HL-60/S4 (cell line): ENCODE measurements around the gene ARHGAP15.

ENCODE experiments used
- in situ Hi-C: fragments of 300-500 bp; cut with MboI; formaldehyde crosslinking; loops from 2 replicates; pipeline ENCODE4 v1.14.3; 2022; ENCODE audit warnings: low sequenced_read_pairs

Gene ARHGAP15

GRCh38 chr2:143604566-143604959, 475.3 kb downstream of the ARHGAP15 start:
- in situ Hi-C loops = no loop called here

DNA sequence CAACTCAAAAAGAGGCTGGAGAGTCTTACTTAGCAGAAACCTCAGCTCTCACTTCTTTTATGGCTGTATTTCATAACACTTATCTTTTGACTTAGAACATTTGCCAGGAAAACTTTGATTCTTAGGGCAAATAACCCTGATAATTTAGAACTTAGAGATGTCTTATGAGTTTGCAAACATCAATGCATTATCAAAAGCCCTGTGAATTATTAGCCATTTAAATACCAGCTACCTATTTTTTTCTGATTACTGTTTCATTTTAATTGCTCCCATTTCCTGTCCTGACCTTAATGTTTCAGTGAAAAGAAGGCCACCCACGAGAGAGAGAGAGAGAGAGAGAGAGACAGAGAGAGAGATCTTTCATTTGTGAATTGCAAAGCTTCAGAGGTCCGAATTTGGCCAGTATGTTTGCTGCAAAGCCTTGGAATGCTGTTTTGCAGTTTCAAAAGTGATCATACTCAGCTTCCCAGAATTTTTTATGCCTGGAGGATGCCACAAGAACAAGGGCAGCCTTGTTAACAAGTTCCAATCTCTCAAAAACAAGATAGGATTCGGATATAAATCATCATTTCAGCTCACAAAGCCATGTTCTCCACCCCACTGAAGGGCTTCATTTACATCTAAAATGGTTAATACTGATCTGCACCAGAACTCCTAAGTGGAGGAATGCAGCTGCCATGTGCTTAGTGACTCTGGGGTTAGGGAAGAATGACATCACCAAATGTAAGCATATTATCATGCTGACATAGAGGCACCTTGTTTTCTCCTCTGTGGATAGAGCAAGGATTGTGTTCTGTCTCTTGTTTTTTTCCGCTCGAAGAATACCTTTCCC, 478.2 kb downstream of the ARHGAP15 start:
- in situ Hi-C loops = no loop called here

- in situ Hi-C loops = no loop called here
Measured at GRCh38 chr2:143608063-143608423, 478.8 kb downstream of the ARHGAP15 start.

GRCh38 chr2:143608758-143609157, 479.5 kb downstream of the ARHGAP15 start:
- in situ Hi-C loops = no loop called here

GRCh38 chr2:143611336-143611735, 482.1 kb downstream of the ARHGAP15 start:
- in situ Hi-C loops = no loop called here

DNA sequence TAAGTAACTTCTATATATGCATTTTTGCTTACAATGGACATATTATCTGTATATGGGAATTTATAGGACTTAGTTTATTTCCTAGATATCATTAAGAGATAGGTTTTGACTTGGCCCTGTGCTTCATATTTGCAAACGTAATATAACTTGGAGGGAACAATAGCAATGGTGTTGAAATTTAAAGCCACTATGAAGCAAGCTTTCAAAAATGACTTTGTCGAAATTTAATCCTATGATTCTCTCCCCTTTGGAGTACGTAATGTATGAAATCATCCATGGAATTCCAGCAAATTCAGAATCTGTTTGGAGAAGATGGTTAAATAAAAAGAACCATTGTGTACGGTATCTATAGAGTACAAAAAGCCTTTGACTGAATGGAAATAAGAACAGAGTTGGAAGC, 486.3 kb downstream of the ARHGAP15 start:
- in situ Hi-C loops = no loop called here

DNA sequence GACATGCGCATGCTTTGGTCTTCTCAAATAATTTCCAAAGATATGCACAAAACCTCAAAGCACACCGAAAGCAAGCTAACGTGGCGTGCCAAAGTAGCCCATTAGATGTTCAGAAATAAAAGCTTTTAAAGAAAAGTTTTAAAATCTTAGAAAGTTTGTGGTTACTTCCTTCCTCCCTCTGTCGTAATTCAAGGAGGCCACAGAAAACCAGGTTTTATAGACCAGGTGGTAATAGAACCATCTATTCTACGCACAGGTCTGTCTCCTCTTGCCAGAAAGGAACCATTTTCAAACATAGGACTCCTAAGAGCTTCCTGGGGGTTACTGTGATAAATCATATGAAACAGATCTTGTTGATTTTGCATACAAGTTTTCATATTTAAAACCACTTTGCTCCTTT, 487.2 kb downstream of the ARHGAP15 start:
- in situ Hi-C loops = no loop called here

DNA sequence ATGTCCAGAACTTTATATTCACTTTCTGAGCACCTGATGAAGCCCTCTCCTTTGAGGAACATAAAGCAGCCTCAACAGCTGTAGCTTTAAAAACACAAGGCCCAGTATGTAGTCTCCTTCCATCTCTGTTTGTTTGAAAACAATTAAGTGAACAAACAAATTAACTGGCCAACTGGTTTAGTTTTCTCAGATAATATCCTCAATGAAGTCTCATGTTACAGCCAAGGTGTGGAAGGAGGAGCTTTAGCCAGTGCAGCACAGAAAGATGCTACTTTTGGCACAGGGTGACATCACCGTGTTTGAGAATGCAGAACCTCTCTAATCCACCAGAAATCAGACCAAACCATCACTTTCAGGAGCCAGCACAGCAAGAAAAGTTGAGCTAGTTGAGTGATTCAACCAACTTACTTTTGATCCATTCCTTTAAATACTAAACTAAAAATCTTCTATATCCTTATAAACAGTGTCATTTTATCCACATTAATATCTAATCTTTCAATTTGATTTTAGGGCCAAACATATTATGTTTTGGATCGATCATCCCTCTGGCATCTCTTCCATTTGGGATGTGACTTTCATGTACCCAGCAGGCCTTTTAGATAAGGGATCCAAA, 488.7 kb downstream of the ARHGAP15 start:
- in situ Hi-C loops = no loop called here

GRCh38 chr2:143622106-143622505, 492.9 kb downstream of the ARHGAP15 start:
- in situ Hi-C loops = no loop called here

DNA sequence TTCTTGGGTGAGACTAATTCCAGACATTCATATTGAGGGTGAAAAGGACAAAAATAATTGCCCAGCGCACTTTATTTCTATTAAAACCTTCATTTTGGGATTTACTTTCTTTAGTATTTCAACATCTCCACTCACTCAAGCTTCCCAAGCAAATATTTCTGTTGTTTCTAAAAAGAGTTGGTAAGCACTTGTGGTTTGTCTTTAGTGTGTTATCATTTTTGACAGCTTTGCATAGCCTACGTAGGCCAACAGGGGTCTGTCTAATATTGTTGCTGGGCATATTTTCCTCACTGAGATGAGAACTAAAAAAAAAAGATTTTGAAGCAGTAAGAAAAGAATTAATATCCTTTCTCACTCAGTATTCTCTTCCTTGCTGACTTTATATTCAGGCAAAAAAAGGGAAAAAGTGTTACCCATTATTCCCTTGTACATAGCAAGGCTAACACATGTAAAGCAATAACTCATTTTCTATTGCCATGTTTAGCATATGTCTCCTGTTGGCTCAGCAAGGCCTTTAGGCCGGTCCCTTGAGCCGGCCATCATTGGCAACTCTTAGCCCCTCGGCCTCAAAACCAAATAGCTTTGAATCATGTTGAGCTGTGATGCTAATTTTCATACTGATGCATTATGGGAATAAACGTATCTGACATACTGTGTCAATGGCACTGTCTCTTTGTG, 494.2 kb downstream of the ARHGAP15 start:
- in situ Hi-C loops = no loop called here

- in situ Hi-C loops = no loop called here
Measured at GRCh38 chr2:143623909-143624260, 494.7 kb downstream of the ARHGAP15 start.

- in situ Hi-C loops = no loop called here
Measured at GRCh38 chr2:143629340-143629739, 500.1 kb downstream of the ARHGAP15 start.

- in situ Hi-C loops = no loop called here
Measured at GRCh38 chr2:143632751-143633374, 503.6 kb downstream of the ARHGAP15 start.

DNA sequence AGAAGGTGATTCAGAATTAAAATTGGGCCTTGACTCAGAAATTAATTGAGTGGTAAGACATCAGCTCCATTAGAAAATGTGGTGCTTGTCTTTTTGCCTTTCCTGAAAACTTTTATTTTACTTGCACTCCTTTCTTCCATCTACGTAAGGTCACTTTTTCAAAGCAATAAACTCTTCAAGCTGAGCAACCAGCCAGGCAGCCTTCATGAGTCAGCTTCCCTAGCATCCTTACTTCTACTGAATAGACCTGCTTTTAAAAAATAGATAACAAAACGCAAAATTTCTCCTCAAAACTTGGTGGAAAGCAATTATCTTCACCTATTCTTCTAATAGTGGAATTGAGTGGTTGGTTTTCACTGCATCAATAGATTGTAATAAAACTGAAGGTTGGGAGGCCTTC, 504.2 kb downstream of the ARHGAP15 start:
- in situ Hi-C loops = no loop called here

DNA sequence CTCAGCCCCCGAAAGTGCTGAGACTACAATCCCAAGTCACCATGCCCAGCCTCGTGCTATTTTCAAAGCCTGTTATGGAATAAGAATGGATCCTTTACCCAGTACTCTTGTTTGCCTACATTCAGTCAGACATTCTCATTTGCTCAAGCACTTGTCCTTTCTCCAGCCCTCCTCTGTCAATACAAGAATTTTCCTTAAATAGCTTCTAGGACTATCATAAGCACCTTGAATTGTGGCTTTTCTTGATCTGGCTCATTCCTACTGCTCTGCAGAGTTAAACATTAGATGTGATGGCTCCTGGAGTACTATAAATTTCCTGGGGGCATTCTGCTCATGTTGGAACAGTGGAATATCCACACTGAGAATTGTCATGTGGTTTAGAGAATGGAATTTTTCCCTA, 506.1 kb downstream of the ARHGAP15 start:
- in situ Hi-C loops = no loop called here

- in situ Hi-C loops = no loop called here
Measured at GRCh38 chr2:143635936-143636335, 506.7 kb downstream of the ARHGAP15 start.

DNA sequence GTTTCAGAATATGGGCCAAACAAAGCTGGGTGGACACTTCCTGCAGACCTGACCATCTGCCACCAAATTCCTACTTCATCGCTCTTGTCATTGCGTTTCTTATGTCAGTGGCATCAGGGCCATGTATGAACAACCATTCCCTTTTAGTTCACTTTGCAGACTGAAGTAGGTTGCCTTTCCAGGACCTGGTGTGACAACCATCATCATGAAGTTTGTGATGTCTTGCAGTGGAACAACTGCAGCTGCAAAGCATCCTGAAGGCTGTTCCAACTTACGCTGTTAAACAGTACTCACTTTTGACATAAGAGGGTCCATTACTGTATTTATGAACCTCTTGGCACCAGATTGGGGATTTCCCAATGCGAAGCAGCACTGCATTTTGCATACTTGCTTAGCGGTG, 511.6 kb downstream of the ARHGAP15 start:
- in situ Hi-C loops = no loop called here

- in situ Hi-C loops = no loop called here
Measured at GRCh38 chr2:143645921-143646645, 516.9 kb downstream of the ARHGAP15 start.

DNA sequence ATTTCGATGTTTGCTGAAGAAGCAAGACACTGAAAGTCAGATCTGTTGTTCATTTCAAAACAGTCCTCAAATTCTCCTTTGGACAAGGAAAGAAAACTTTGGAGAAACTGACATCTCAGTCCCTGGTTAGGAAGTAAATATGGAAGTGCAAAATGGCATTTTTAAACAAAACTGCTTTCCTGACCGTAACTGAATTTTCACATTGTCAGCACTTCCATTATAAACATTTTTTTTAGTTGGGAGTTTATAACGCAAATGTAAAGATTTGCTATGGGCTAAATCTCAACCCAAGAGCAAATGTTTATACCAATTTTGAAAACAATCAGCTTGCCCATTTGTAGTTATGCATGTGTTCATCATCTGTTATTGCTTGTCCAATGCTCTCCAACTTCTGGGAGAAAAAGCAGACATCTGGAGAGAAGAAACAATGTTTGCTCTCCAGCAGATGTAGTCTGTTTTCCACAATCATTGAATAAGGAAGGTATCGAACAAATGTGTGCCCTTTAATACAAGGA, 520.1 kb downstream of the ARHGAP15 start:
- in situ Hi-C loops = no loop called here

DNA sequence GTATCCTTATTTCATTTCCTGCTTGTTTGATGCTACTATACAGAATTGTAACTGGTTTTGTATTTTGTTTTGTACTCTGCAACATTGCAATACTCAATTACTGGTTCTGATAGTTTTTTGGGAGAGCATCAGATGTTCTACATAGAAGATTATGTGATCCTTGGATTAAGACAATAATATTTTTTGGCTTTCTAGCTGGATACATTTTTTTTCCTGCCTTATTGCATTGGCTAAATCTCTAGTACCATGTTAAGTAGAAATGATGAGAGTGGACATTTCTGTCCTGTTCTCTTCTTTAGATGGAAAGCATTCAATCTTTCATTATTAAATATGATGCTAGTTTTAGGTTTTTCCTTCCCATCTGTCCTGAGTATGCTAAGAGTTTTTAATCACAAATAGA, 523.5 kb downstream of the ARHGAP15 start:
- in situ Hi-C loops = no loop called here

DNA sequence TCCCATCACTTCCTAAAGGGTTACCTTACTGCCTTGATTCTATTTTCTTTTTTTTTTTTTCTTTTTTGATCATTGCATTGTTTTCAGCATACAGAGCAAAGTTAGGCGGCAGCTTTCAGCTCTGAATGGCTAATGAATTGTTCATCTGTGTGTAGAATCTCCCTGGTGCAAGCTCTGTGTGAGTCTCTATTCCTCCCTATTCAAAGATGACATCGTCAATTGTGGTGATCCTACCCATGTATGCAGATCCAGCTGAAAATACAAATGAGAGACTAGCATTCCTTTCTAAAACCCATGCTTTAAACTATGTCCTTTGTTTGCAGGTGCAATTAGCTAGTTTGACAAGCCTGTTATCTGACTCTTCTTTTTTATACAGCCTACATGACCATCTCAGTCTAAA, 539.0 kb downstream of the ARHGAP15 start:
- in situ Hi-C loops = no loop called here
